ENCODE measurements around the gene ADAM8.
"Not testable (repeated sequence)": the region's sequence is repeated elsewhere in the genome, so short reads cannot be mapped to it uniquely, and the experiment has no call there.

The ADAM8 gene

GRCh38 chr10:133231244-133231945 is 45.3 kb downstream of the ADAM8 start:
- DNase-seq (ENCODE audit: low spot score) = no peak

DNA sequence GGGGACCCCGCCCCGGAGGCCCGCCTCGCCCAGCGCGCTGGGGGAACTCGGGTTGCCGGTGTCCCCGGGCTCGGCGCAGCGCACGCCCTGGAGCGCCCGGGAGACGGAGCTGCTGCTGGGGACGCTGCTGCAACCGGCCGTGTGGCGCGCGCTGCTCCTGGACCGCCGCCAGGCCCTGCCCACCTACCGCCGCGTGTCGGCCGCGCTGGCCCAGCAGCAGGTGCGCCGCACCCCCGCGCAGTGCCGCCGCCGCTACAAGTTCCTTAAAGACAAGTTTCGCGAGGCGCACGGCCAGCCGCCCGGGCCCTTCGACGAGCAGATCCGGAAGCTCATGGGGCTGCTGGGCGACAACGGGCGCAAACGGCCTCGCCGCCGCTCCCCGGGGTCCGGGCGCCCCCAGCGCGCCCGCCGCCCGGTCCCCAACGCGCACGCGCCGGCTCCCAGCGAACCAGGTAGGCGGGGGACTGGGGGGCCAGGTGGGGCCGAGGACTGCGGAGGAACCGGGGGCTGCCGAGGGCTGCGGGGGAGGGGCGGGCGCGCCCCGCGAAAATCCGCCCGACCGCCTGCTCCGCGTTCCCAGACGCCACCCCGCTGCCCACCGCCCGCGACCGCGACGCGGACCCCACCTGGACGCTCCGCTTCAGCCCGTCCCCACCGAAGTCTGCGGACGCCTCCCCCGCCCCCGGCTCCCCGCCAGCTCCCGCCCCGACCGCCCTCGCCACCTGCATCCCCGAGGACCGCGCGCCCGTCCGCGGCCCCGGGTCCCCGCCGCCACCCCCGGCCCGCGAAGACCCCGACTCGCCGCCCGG is 46.1 kb downstream of the ADAM8 start:
- DNase-seq (ENCODE audit: low spot score) = no peak

- DNase-seq (ENCODE audit: low spot score) = no peak
These were observed 46.7 kb downstream of the ADAM8 start, which contains the start of gene UTF1 for GRCh38 chr10:133230044-133230361. TSS of gene UTF1 (plus strand) at chr10:133230217. CDS start at chr10:133230289, 72 bp downstream.

DNA sequence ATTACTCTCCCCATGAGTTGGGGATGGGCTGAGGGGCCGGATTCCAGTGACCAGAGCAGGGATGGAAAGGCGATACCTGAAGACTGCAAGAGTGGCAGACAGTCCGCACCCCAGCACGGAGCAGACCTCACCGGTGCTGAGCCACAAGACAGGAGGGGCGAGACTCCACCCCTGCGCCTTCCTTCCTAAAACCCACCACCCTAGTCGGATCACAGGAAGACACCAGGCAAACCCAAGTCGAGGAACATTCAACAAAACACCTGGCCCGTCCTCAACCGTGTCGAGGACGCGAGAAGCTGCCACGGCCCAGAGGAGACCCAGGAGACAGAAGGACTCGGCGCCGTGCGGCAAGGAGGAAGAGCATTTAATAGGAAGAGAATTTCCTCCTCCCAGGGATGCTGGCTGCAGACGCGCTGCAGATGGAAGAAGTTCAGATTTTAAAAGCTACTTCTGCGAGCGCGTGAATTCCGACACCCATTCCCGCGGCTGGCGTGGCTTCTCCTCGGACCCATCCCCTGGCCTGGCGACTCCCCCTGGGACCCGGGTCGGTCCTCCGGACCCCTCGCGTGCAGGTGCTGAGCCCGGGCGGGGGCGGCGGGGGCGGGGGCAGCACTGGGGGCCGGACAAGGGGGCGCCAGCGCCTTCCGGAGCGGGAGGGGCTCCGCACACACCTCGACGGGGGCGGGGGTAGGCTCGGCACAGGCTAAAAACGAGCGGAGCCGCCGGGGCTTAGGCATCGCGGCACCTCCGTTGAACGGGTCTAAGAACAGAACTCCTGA is 47.2 kb downstream of the ADAM8 start:
- DNase-seq (ENCODE audit: low spot score) = no peak

GRCh38 chr10:133227256-133227655 is 49.4 kb downstream of the ADAM8 start:
- no peak for DNase-seq (ENCODE audit: low spot score)

GRCh38 chr10:133226251-133226808 is 50.3 kb downstream of the ADAM8 start:
- no peak for DNase-seq (ENCODE audit: low spot score)

DNA sequence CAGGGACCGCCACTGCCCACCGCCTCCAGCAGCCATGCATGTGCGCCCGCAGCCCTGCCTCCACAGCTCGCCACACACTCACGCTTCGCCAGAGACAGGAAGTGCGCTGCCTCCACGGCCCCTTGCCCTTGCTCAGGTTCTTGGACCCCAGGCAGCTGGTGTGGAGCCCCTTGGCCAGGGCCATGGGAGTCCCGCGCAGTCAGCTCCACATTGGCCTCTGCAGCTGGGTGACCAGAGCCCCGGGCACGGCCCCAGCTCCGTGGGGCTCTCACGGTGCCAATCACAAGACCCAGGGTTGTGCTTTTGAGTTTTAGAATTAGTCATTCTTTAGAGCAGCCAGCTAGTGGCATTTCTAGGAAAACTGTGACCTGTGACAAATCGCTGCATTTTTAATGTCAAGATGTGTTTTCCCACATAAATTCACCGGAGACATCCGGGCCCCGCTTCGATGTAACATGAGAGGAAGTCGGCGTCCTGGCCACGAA is 50.9 kb downstream of the ADAM8 start:
- DNase-seq (ENCODE audit: low spot score) = no peak

DNA sequence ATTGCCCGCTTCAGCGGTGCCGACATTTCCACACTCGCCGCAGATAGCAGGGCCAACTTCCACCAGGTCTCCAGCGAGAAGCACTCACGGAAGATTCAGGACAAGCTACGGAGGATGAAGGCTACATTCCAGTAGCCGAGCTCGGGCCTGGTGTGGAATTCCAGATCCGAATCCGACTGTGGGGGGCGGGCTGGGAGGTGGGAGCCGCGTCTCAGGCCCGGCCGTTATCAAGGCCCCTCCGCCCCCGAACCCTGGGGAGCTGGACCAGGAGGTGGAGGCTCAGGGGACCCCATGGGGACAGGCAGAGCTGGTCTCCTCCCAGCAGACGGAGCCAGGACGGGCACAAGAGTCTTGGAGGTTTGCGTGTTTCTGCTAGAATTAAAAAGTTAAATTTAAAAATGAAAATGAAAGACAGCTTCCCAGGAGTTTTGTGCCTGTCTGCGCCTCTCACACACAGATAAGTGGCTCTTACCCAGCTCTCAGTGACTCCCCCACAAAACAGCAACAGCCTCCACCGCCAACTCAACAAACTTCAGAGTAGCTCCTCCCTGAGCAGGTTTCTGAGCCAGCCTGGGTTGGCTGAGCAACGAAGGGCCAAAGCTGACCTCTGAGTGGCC is 51.8 kb downstream of the ADAM8 start:
- DNase-seq (ENCODE audit: low spot score) = no peak

DNA sequence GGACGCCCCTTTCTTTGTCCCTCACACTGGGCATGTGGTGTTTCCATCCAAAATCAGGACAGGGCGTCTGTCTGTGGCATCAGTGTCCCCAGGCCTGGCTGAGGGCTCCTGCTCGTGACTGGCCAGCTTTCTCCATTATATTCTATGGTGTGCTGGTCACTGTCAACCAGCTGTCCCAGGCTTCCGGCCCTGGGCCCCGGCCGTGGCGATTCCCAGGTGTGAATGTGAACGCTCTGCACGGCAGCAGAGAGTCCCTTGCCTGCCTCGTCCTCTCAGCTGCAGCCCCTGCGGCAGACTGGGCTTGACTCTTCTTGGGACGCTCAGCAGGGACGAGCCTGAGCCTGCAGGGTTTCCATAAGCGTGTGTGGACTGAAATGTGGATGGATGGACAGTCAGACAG is 52.6 kb downstream of the ADAM8 start:
- DNase-seq (ENCODE audit: low spot score) = no peak

DNA sequence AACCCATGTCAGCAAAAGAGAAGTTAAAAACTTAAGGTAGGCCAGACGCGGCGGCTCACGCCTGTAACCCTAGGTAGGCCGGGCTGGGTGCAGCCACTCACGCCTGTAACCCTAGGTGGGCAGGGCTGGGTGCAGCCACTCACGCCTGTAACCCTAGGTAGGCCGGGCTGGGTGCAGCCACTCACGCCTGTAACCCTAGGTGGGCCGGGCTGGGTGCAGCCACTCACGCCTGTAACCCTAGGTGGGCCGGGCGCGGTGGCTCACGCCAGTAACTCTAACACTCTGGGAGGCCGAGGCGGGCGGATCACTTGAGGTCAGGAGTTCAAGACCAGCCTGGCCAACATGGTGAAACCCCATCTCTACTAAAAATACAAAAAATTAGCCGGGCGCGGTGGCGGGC is 54.9 kb downstream of the ADAM8 start:
- not testable (repeated sequence) for DNase-seq (ENCODE audit: low spot score)

GRCh38 chr10:133221331-133221730 is 55.3 kb downstream of the ADAM8 start:
- no peak for DNase-seq (ENCODE audit: low spot score)

GRCh38 chr10:133219782-133220181 is 56.9 kb downstream of the ADAM8 start:
- DNase-seq (ENCODE audit: low spot score) = no peak

DNA sequence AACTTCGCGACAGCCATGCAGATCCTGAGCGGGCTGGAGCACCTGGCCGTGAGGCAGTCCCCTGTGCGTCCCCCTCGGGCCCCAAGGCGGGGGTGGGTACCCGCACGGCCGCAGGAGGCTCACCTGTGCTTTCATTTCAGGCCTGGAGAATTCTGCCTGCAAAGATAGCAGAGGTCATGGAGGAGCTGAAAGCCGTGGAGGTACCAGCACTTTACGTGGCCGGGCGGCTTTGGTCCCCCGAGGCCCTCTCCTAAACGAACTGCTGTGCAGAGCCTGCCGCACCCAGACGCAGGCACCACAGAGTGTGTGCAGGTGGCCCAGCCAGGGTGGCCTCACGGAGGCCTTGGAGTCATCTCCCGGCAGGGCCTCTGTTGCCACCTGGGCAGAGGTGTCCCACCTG is 57.8 kb downstream of the ADAM8 start:
- no peak for DNase-seq (ENCODE audit: low spot score)

DNA sequence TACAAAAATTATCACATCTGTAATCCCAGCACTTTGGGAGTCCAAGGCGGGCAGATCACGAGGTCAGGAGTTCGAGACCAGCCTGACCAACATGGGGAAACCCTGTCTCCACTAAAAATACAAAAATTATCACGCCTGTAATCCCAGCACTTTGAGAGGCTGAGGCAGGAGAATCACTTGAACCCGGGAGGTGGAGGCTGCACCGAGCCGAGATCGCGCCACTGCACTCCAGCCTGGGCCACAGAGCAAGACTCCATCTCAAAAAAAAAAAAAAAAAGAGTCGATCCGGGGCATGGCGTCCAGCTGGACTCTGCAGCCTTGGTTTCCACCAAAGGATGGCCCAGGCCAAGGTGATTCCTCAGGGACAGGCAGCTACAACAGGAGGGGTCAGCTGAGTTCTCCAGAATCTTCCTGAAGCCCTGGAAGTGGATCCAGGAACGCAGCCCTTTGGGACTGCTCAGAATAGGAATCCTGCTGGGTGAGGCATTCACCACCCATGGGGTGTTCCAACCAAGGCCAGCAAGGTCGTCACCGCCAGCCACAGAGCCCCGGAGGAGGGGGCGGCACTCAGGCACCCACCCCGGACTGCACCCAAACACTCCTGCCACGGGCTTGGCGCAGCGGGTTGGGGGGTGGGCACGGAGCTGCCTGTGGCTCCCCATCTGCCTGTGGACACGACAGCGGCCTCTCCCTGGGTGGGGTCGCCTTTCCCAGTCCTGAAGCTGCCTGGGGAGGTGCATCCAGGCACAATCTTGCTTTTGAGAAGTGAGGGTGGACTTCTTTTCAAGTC is 58.7 kb downstream of the ADAM8 start:
- DNase-seq (ENCODE audit: low spot score) = no peak

DNA sequence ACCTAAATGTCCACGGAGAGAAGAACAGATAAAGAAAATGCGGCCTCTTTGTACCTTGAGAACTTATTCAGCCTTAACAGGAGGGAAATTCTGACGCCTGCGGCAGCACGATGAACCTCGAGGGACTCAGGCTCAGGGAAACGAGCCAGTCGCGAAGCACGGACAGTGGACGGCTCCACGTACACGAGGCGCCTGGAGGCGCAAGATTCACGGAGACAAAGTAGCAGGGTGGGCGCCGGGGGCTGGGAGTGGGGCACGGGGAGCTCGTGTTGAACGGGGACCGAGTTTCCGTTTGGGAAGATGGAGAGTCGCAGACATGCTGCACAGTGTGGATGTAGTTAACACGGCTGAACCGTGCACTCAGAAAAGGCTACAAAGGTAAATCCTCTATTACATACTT is 59.9 kb downstream of the ADAM8 start:
- DNase-seq (ENCODE audit: low spot score) = no peak

- no peak for DNase-seq (ENCODE audit: low spot score)
These were observed 61.1 kb downstream of the ADAM8 start for GRCh38 chr10:133215586-133215985.

DNA sequence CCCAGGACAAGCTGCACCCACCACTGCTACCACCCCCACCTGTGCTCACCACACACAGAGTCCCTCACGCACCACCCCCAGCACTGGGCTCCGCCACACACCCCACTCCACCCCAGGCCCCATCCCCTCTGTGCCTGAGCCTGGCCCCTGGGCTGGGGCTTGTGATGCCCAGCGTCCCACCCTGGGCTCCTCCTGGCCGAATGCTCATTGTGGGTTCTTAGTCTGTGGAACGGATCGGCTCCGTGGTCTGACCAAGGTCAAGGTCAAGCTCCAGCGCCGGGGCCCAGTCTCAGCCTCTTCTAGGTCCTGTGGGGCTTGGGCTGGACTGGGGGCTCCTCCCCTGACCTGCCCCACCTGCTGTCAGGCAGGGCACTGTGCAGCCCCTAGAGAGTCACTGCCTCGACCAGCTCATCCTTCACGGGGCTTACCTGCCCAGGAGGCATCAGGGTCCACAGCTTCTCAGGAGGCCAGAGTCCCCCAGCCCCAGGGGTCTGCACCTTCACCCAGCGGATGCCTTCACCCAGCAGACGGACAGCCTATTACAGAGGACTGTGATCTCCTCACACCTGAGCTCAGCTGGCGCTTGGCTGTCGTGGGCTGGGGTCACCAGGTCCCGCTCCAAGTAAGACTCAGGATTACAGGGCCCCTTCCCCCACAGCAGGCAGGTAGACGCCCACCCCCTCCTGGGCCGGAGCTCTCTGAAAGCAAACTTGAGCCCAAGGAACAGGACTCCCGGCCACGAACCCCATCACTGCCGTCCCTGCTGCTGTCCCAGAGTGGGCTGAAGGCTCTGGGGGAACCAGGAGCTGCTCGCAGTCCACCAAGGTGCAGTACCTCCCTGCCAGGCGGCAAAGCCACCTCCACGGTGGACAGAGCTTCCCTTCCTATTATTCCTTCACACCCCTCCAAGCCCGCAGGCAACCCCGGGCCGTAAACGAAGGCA is 61.9 kb downstream of the ADAM8 start:
- no peak for DNase-seq (ENCODE audit: low spot score)

GRCh38 chr10:133213641-133214467 is 62.8 kb downstream of the ADAM8 start:
- DNase-seq (ENCODE audit: low spot score) = no peak

- DNase-seq (ENCODE audit: low spot score) = no peak
These were observed 63.7 kb downstream of the ADAM8 start for GRCh38 chr10:133212853-133213494.

All from LoVo (cell line).